GM21717 (cell line): ENCODE data around the gene RAPGEF3.

Source experiments
- ATAC-seq: cut with Tn5 transposase; IDR thresholded peaks from one replicate; pipeline ENCODE4 v1.9.1; 2021; ENCODE audit warnings: mild to moderate bottlenecking, moderate library complexity; ENCODE audit not compliant: unreplicated experiment

Gene RAPGEF3

GRCh38 chr12:47762850-47763465 lies 4.3 kb upstream of the RAPGEF3 start:
- ATAC-seq = no peak

- no peak for ATAC-seq
Observed at GRCh38 chr12:47758584-47758833, 171 bp downstream of the RAPGEF3 start.

- no peak for ATAC-seq
Observed at GRCh38 chr12:47757840-47758583, 668 bp downstream of the RAPGEF3 start.

GRCh38 chr12:47757364-47757839 lies 1.3 kb downstream of the RAPGEF3 start:
- ATAC-seq = no peak

- ATAC-seq = peak; percentile 82
Observed at GRCh38 chr12:47755655-47756562, 2.8 kb downstream of the RAPGEF3 start.

GRCh38 chr12:47754881-47755280 lies 3.8 kb downstream of the RAPGEF3 start:
- peak; percentile 16 for ATAC-seq

GRCh38 chr12:47754126-47754525 lies 4.6 kb downstream of the RAPGEF3 start:
- no peak for ATAC-seq

GRCh38 chr12:47753021-47754001 lies 5.4 kb downstream of the RAPGEF3 start:
- ATAC-seq = no peak

GRCh38 chr12:47752552-47752951 lies 6.1 kb downstream of the RAPGEF3 start:
- no peak for ATAC-seq

GRCh38 chr12:47752121-47752520 lies 6.6 kb downstream of the RAPGEF3 start:
- ATAC-seq = no peak

GRCh38 chr12:47751561-47751960 lies 7.1 kb downstream of the RAPGEF3 start:
- ATAC-seq = no peak

- no peak for ATAC-seq
Observed at GRCh38 chr12:47750916-47751470, 7.7 kb downstream of the RAPGEF3 start.

GRCh38 chr12:47750229-47750798 lies 8.4 kb downstream of the RAPGEF3 start:
- no peak for ATAC-seq

GRCh38 chr12:47748899-47749298 lies 9.8 kb downstream of the RAPGEF3 start:
- ATAC-seq = no peak

GRCh38 chr12:47748507-47748828 lies 10.2 kb downstream of the RAPGEF3 start:
- ATAC-seq = no peak

GRCh38 chr12:47747596-47748506 lies 10.8 kb downstream of the RAPGEF3 start:
- ATAC-seq = no peak

- no peak for ATAC-seq
Observed at GRCh38 chr12:47747126-47747525, 11.6 kb downstream of the RAPGEF3 start.

- no peak for ATAC-seq
Observed at GRCh38 chr12:47746523-47746922, 12.2 kb downstream of the RAPGEF3 start.

GRCh38 chr12:47746073-47746472 lies 12.6 kb downstream of the RAPGEF3 start:
- ATAC-seq = no peak
